Stimulated activated CD8-positive, alpha-beta memory T cell treated with anti-CD3 and anti-CD28 coated beads, Interleukin-7, amount 100 ng/mL, for 4 hours (primary cell): ENCODE results near the gene SPEF1.

Experiments used
- DNase-seq, 2 donors: peaks; one replicate each; pipeline ENCODE4 v3.0.0-alpha.2; 2020; ENCODE audit warnings: low read depth in 2 of 2

Gene SPEF1

DNA sequence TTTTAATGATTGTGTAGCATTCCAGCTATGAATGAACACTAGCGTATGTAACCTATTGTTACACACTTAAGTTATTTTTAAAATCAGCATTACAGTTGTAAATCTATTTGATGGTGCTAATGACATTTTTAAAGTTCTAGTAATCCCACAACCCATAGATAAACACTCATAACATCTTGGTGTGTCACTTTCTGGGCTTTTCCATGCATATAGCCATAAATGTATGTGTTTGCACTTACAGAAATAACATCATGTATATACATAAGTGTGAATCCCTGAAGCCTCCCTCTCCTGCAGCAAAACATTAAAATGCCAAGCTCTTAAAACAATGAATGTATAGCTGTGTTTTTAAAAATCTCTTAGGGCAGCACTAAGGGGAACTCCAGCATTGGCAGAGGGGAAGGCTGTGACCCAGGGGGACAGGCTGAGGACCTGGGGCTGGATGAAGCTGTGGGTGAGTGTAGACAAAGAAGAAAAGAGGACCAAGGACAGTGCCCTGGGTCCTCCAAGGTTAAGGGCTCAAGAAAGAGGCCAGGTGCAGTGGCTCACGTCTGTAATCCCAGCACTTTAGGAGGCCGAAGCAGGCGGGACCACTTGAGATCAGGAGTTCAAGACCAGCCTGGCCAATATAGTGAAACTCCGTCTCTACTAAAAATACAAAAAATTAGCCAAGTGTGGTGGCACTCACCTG is 6.2 kb upstream of the SPEF1 start:
- DNase-seq: no peak

GRCh38 chr20:3786665-3787323 is 5.5 kb upstream of the SPEF1 start, which contains the start of gene CENPB:
Gene CENPB (minus strand): TSS chr20:3786740. CDS start chr20:3786483, 257 bp downstream.
- peak; percentile 60 to 85 for DNase-seq

DNA sequence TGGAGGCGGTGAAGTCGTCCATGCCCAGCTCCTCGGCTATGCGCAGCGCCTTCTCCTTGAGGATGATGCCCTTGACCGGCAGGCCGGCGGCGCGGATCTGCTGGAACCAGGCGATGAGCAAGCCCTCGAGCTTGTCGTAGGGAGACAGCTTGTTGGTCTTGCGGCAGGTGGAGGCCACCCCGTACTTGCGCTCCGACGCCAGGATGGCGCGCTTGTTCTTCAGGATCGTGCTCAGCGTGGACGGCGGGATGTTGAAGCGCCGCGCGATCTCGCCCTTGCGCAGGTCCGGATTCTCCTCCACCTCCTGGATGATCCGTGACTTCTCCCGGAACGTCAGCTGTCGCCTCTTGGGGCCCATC is 4.9 kb upstream of the SPEF1 start:
- DNase-seq: no peak

DNA sequence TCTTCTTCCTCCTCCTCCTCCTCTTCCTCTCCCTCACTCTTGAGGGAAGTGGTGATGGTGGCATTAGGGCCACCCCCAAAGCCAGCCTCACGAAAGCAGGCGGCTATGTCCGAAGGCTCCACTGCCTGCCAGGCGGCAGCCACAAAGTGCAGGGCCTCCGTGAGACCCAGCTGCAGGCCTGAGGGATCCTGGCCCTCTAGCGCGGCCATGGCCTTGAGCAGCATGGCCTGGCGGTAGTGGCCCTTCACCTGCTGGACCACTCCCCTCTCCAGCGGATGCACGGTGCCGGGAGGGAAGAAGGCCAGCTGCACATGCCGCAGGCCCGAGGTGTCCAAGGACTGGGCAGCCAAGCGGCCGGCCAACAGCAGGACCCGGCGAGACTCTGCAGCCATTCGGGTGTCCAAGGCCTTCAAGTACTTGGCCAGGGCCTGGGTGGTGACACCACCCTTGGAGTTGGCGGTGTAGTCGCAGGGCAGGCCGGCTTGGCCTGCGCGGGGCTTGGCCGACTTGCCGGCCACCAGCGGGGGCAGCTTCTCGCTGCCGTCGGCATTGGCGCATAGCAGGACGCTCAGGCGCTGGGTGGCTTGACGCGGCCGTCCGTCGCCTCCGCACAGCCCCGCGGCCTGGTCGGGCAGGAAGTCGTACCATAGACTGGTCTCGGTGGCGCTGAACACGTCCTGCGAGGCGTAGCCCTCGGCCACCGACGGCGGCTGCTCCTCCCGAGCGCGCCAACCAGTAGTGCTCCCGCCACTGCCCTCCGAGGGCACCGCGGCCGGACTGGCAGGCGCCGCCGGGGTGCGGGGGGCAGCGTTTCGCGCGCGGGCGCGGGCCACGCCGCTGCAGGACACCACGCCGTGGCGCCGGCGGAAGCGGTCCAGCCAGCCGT is 4.2 kb upstream of the SPEF1 start:
- DNase-seq: no peak

- DNase-seq: no peak
These were observed 3.6 kb upstream of the SPEF1 start for GRCh38 chr20:3784863-3785239.

DNA sequence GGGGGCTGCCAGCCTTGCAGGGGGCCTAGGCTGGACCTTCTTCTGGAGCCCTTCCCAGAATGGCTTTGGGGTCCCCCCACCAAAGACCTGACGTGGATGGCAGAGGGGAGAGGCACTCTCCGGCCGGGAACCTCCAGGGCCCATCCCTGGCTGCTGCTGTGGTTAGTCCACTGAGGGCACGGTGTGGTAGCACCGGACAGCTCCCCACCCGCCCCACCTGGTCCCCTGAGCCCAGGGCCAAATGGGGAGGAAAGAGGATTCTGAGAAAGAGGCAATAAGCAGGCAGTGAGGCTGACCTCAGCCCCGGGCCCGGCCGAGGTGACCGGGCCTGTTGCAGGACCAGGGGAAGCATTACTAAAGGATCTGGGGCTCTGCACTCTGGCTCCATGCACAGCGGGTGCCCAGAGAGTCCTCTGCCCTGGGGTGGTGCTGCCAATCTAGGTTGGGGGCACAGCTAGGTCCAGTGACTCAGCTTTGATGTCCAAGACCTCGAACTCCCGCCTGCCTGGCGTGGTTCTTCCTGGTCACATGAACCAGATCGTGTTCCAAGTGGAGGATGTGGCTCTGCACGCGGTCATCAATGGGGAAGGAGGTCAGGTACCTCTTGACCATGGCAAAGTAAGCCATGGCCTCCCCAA is 3.1 kb upstream of the SPEF1 start:
- no peak for DNase-seq

- DNase-seq: no peak
These were observed 2.4 kb upstream of the SPEF1 start for GRCh38 chr20:3783511-3784195.

GRCh38 chr20:3783068-3783489 is 1.8 kb upstream of the SPEF1 start:
- DNase-seq: no peak

DNA sequence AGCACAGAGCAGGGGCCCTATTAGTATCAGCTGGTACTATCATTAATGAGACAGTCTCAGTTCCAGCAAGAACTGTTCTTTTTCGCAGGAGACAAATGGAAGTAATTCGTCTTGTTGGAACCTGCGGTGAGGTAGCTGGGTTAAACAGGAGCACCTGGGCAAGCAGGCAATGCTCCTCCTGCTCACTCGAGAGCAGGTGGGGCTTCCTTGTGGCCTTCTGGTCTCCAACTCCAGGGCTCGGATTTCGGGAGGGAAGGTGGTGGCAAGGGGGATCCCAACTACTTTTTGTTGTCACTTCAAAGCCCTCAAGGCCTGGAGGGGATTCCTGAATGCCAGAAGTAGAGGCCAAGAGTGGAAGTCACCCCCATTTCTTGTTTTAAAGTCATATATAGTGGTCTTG is 1.3 kb upstream of the SPEF1 start:
- DNase-seq: no peak

DNA sequence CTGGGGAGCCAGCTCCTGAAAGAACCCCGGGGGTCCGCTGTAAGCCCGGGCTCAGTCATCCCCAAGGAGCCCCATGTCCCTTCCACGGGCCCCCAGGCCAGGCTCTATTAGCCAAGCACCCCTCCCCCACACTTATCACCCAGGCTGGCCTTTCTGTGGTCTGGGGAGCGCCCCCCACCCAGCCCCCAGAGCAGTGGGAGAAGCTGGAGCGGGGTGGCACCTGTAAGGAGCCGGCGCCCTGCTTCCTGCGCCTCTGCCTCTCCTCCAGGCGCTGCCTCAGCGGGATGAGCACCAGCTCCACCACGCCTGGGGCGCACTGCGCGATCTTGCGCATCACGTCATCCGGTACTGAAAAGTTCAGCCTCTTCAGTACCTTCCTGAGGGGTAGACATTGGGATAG is 2.3 kb downstream of the SPEF1 start:
- no peak for DNase-seq

DNA sequence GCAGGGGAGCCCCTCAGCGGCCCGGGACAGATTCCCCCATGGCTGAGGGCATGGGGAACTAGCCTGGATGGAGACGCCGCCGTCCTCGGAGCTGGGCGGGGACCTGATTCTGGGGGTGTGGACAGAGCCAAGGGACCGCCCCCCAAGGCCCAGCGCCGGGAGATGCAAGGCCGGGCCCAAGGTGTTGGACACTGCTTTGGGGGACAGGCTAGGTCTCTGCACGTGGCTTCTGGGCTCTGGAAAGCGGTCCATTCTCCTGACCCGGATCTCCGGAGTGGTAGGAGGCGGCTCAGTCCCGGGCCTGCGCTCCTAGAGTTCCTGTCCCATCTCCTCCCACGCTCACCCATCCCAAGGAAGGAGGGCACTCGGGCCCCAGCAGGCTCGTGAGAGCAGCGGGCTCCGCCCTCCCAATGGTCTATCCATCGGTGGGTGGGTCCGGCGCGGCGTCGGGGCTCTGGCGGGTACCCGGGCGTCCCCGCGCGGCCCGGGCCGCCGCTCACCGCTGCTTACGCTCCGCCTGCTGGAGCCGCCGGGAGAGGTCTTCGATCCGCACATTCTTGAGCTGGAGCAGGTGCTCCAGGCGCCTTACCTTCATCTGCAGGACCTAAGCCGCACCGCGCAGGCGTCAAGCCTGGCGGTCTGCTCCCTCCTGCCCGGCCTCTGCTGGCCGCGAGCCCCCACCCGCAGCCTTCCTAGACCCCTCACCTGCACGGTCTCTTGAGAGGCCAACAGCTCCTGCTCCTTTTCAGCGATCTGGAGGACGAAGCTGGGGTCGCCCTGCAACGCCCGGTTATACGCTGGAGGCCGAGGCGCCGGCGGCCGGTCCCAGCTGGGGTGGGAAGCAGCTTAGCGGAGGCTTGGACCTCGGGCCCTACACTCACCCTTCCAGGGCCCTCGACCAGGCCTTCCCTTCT is 3.3 kb downstream of the SPEF1 start:
- DNase-seq: peak in 1 of 2 donors; percentile 47

DNA sequence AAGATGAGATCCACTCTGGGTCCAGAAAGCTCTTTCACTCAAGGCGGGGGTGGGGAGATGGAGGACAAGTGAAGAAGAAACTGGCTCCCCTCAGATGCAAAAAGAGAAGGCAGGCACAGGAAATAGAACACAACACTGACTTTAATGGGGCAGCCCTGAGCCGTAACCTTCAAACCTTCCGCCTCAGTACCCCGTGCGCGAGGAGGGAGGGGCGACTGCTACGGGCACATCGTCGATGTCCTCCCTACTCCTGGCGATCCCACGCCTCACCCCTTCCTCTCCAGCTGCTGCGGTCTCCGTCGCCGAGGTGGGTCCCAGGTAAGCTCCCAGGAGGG is 3.9 kb downstream of the SPEF1 start:
- no peak for DNase-seq

- DNase-seq: no peak
These were observed 5.7 kb downstream of the SPEF1 start for GRCh38 chr20:3775457-3776108.

DNA sequence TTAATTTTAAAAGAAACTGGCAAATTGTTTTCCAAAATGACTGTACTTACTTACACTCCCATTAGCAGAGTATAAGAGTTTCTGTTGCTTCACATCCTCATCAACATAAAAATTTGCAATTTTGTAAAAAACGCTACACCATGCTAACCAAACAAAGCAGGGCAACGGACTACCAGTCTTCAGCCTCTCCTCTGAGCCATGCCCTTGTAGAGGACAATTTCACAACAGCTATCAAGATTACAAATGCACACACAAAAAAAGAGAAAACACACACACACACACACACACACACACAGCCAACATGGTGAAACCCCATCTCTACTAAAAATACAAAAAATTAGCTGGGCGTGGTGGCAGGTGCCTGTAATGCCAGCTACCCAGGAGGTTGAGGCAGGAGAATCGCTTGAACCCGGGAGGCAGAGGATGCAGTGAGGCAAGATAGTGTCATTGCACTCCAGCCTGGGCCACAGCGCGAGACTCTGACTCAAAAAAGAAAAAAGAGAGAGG is 9.6 kb downstream of the SPEF1 start:
- DNase-seq: no peak

- peak; percentile 70 to 81 for DNase-seq
These were observed 12.7 kb downstream of the SPEF1 start for GRCh38 chr20:3768342-3769130.

- peak; percentile 94 to 96 for DNase-seq
These were observed 13.6 kb downstream of the SPEF1 start, which contains the start of gene ADISSP for GRCh38 chr20:3767427-3768341. Gene ADISSP (minus strand): TSS chr20:3767753. CDS start chr20:3760100, 7,653 bp downstream.

DNA sequence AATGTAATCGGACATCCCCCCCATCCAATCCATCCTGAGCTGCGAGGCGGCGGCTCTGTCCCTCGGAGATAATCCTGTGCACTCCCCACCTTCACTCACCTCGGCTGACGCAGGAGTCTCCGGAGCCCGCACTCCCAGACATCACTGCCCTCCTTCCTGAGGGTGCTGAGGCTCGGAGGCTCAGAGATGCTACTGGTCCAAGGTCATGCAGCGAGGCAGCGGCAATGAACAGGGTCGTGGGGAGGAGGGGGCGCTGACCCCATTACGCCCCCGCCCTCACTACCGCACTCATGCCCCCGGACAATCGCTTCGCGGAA is 14.2 kb downstream of the SPEF1 start:
- no peak for DNase-seq
